K562 (cell line): ENCODE data around the gene PPP1R14D. TPM values are rescaled to one million over a fixed set of nuclear protein-coding genes. Genes with fewer than 3 reads are reported as not detected.

Experiments
- CXXC5 ChIP-seq: fragments of 250-450 bp; sonication (Bioruptor Pico); IDR thresholded peaks from 2 replicates; pipeline ENCODE4 v1.8.0; 2022; ENCODE audit warnings: inconsistent platforms, mild to moderate bottlenecking, moderate library complexity
- FOXJ2 ChIP-seq: fragments of 200-800 bp; sonication (Bioruptor generic); IDR thresholded peaks from 2 replicates; pipeline ENCODE4 v1.6.1; 2016; ENCODE audit warnings: missing genetic modification characterization, missing compliant biosample characterization
- HSF4 ChIP-seq: fragments of 250-450 bp; sonication (Bioruptor Pico); IDR thresholded peaks from 2 replicates; pipeline ENCODE4 v2.1.2; 2022; ENCODE audit warnings: mild to moderate bottlenecking, moderate library complexity, borderline replicate concordance
- KDM1A ChIP-seq, 2 experiments: fragments of 450-650 bp; IDR thresholded peaks; 2 replicates each; pipeline ENCODE4 v1.6.1; 2016; ENCODE audit warnings: mild to moderate bottlenecking in 2 of 2
- KLF13 ChIP-seq: fragments of 450-650 bp; IDR thresholded peaks from 2 replicates; pipeline ENCODE4 v1.6.1; 2016; ENCODE audit warnings: missing genetic modification characterization, low read depth, mild to moderate bottlenecking, missing compliant biosample characterization, moderate library complexity, borderline replicate concordance
- RAD51 ChIP-seq: fragments of 450-650 bp; IDR thresholded peaks from 2 replicates; pipeline ENCODE4 v1.7.1; 2016; ENCODE audit warnings: low read depth, mild to moderate bottlenecking, borderline replicate concordance
- RFX5 ChIP-seq: IDR thresholded peaks from 2 replicates; pipeline ENCODE4 v1.6.1; 2011; ENCODE audit warnings: low read depth, mild to moderate bottlenecking, improper control_type of control experiment, low read length
- ZBED1 ChIP-seq: IDR thresholded peaks from 2 replicates; pipeline ENCODE4 v1.6.1; 2014
- ZBTB34 ChIP-seq: fragments of 250-450 bp; sonication (Bioruptor Pico); IDR thresholded peaks from 2 replicates; pipeline ENCODE4 v1.8.0; 2021; ENCODE audit warnings: mild to moderate bottlenecking, moderate library complexity
- ZBTB9 ChIP-seq: fragments of 450-650 bp; formaldehyde crosslinking; IDR thresholded peaks from 2 replicates; pipeline ENCODE4 v1.4.0; 2020; ENCODE audit warnings: mild to moderate bottlenecking, moderate library complexity
- ZNF197 ChIP-seq: fragments of 200-800 bp; sonication (Bioruptor generic); IDR thresholded peaks from 2 replicates; pipeline ENCODE4 v1.6.1; 2016; ENCODE audit warnings: low read depth, missing genetic modification characterization, missing compliant biosample characterization
- ZNF316 ChIP-seq: fragments of 450-650 bp; IDR thresholded peaks from 2 replicates; pipeline ENCODE4 v1.6.1; 2016
- polyA plus RNA-seq, 8 experiments: library from polyadenylated mRNA; depleted of rRNA in 4 of 8; stranded (reverse) in 5 of 8; unstranded in 3 of 8; fragments of >200 nt; fragmentation: Nextera tagmentation in 2 of 8; fragmentation: Illumina TruSeq in 1 of 8; extraction: Ambion mirVana in 2 of 8; extraction: Trizol in 1 of 8; gene quantifications; 2 replicates each; pipeline versions ENCODE4 v1.2.1 to v1.2.3, GENCODE V29; 2011 to 2014; ENCODE audit warnings: inconsistent platforms in 1 of 8, missing spikeins in 1 of 8
- total RNA-seq, 7 experiments: library from RNA; depleted of rRNA in 6 of 7; stranded (reverse); fragments of >200 nt in 6 of 7; fragmentation: Illumina TruSeq in 2 of 7; extraction: Trizol in 2 of 7; gene quantifications; 2 replicates each; pipeline versions ENCODE4 v1.2.1 to v1.2.3, GENCODE V29; 2011 to 2021; ENCODE audit warnings: low replicate concordance in 1 of 7
- TF ChIP-seq, protein P1 (sequence below): fragments of 450-650 bp; IDR thresholded peaks from 2 replicates; pipeline ENCODE4 v1.6.1; 2017; ENCODE audit warnings: antibody characterized with exemption, mild to moderate bottlenecking
- TF ChIP-seq, protein P2 (sequence below): fragments of 250-450 bp; sonication (Bioruptor Pico); IDR thresholded peaks from 2 replicates; pipeline ENCODE4 v1.5.0; 2020; ENCODE audit warnings: mild to moderate bottlenecking, borderline replicate concordance
- TF ChIP-seq, protein P3 (sequence below): fragments of 250-450 bp; sonication (Bioruptor Pico); IDR thresholded peaks from 2 replicates; pipeline ENCODE4 v1.8.0; 2021; ENCODE audit warnings: borderline replicate concordance, mild to moderate bottlenecking, moderate library complexity; ENCODE audit not compliant: poor library complexity, severe bottlenecking
- TF ChIP-seq, protein P4 (sequence below), 2 experiments: fragments of 200-800 bp in 1 of 2; sonication (Bioruptor generic) in 1 of 2; sonication (generic) in 1 of 2; formaldehyde crosslinking in 1 of 2; IDR thresholded peaks in 1 of 2; conservative IDR thresholded peaks in 1 of 2; 2 replicates each; pipeline versions ENCODE4 v1.5.0 to v1.6.1; 2016 to 2020; ENCODE audit warnings: missing compliant biosample characterization in 1 of 2, missing genetic modification characterization in 1 of 2, missing genetic modification reagents in 1 of 2

PPP1R14D gene
- total and polyA plus RNA-seq, 9 of the 15 experiments (the other 6 are each of a cell fraction or from before 2014, with no cell fraction given): 0.11 to 0.18 TPM; not detected in 7

DNA sequence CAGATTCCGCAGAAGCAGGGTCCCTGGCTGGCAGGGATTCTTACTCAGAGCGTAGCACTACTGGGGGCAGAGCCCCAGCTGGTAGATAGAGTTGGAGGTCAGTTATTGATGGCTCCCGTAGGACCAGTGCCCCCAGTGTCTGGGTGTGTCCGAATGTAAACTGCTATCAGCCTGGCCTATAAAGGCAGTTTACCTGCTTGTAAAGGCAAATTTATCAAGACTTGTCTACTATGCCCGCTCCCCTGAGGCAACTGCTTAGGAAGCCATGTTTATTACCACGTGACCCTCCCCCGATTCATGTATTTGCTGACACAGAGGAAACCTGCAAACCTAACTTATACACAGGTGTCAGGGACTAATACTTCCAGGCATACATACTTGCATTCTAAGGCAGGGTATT lies 607 bp upstream of the PPP1R14D start (continued):
- TF ChIP-seq, protein P1, sequence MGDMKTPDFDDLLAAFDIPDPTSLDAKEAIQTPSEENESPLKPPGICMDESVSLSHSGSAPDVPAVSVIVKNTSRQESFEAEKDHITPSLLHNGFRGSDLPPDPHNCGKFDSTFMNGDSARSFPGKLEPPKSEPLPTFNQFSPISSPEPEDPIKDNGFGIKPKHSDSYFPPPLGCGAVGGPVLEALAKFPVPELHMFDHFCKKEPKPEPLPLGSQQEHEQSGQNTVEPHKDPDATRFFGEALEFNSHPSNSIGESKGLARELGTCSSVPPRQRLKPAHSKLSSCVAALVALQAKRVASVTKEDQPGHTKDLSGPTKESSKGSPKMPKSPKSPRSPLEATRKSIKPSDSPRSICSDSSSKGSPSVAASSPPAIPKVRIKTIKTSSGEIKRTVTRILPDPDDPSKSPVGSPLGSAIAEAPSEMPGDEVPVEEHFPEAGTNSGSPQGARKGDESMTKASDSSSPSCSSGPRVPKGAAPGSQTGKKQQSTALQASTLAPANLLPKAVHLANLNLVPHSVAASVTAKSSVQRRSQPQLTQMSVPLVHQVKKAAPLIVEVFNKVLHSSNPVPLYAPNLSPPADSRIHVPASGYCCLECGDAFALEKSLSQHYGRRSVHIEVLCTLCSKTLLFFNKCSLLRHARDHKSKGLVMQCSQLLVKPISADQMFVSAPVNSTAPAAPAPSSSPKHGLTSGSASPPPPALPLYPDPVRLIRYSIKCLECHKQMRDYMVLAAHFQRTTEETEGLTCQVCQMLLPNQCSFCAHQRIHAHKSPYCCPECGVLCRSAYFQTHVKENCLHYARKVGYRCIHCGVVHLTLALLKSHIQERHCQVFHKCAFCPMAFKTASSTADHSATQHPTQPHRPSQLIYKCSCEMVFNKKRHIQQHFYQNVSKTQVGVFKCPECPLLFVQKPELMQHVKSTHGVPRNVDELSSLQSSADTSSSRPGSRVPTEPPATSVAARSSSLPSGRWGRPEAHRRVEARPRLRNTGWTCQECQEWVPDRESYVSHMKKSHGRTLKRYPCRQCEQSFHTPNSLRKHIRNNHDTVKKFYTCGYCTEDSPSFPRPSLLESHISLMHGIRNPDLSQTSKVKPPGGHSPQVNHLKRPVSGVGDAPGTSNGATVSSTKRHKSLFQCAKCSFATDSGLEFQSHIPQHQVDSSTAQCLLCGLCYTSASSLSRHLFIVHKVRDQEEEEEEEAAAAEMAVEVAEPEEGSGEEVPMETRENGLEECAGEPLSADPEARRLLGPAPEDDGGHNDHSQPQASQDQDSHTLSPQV: peak; percentile 40; the same call in 1 of the 2 replicates
- TF ChIP-seq, protein P2, sequence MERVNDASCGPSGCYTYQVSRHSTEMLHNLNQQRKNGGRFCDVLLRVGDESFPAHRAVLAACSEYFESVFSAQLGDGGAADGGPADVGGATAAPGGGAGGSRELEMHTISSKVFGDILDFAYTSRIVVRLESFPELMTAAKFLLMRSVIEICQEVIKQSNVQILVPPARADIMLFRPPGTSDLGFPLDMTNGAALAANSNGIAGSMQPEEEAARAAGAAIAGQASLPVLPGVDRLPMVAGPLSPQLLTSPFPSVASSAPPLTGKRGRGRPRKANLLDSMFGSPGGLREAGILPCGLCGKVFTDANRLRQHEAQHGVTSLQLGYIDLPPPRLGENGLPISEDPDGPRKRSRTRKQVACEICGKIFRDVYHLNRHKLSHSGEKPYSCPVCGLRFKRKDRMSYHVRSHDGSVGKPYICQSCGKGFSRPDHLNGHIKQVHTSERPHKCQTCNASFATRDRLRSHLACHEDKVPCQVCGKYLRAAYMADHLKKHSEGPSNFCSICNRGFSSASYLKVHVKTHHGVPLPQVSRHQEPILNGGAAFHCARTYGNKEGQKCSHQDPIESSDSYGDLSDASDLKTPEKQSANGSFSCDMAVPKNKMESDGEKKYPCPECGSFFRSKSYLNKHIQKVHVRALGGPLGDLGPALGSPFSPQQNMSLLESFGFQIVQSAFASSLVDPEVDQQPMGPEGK (CRISPR knock-in tag): no peak
- TF ChIP-seq RFX5 (no peak), ZBED1 (no peak), ZNF316 (peak; percentile 91), KDM1A (IDR thresholded peaks at IDR 0.05) (no peak), ZBTB34 (CRISPR knock-in tag) (no peak), RAD51 (peak; percentile 78), KLF13 (tag) (no peak), CXXC5 (CRISPR knock-in tag) (no peak), ZNF197 (CRISPR knock-in tag) (no peak), FOXJ2 (tag) (no peak), ZBTB9 (no peak), HSF4 (CRISPR knock-in tag) (no peak)
- TF ChIP-seq, protein P3, sequence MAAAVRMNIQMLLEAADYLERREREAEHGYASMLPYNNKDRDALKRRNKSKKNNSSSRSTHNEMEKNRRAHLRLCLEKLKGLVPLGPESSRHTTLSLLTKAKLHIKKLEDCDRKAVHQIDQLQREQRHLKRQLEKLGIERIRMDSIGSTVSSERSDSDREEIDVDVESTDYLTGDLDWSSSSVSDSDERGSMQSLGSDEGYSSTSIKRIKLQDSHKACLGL (CRISPR knock-in tag): no peak
- TF ChIP-seq, protein P4, sequence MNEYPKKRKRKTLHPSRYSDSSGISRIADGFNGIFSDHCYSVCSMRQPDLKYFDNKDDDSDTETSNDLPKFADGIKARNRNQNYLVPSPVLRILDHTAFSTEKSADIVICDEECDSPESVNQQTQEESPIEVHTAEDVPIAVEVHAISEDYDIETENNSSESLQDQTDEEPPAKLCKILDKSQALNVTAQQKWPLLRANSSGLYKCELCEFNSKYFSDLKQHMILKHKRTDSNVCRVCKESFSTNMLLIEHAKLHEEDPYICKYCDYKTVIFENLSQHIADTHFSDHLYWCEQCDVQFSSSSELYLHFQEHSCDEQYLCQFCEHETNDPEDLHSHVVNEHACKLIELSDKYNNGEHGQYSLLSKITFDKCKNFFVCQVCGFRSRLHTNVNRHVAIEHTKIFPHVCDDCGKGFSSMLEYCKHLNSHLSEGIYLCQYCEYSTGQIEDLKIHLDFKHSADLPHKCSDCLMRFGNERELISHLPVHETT (CRISPR knock-in tag; conservative IDR thresholded peaks at IDR 0.05 in 1 of 2, IDR thresholded peaks at IDR 0.05 in 1 of 2): no peak
